Gastrocnemius medialis (tissue), 4 donors: Measurements from ENCODE around the gene NT5DC3.

Source experiments
- CTCF ChIP-seq, 5 experiments: fragments of 450-650 bp in 3 of 5; fragments of 200-600 bp in 2 of 5; sonication (generic) in 2 of 5; IDR thresholded peaks in 4 of 5; conservative IDR thresholded peaks in 1 of 5; 1 replicate in 4 of 5; 2 replicates in 1 of 5; pipeline ENCODE4 v1.5.1; 2016 to 2019; ENCODE audit warnings: antibody characterized with exemption in 5 of 5, mild to moderate bottlenecking in 3 of 5, moderate library complexity in 3 of 5
- POLR2A ChIP-seq, 2 donors: fragments of 450-650 bp; IDR thresholded peaks; one replicate each; pipeline ENCODE4 v1.6.1; 2017; ENCODE audit warnings: antibody characterized with exemption in 2 of 2, mild to moderate bottlenecking in 2 of 2, moderate library complexity in 2 of 2

- TF ChIP-seq CTCF (IDR thresholded peaks at IDR 0.05 in 4 of 5, conservative IDR thresholded peaks at IDR 0.05 in 1 of 5) (no peak), POLR2A (IDR thresholded peaks at IDR 0.05) (no peak)
These were observed 47.5 kb downstream of the NT5DC3 start for GRCh38 chr12:103793512-103794045.
